Upper lobe of right lung (tissue), 1 donor: ENCODE data around the gene AMPD3. TPM values are rescaled to one million over a fixed set of nuclear protein-coding genes. Genes with fewer than 3 reads are reported as not detected.

ENCODE experiments used
- ATAC-seq: fragments of 200-7000 bp; cut with Tn5 transposase; one replicate; pipeline ENCODE4 v1.9.1; 2020; ENCODE audit warnings: mild to moderate bottlenecking, moderate library complexity
- DNase-seq: peaks from one replicate; pipeline ENCODE4 v3.0.0-alpha.2; 2020
- H3K27ac ChIP-seq: fragments of 200-600 bp; one replicate; pipeline ENCODE4 v1.8.0; 2022
- H3K27me3 ChIP-seq: fragments of 200-600 bp; one replicate; pipeline ENCODE4 v1.8.0; 2022; ENCODE audit warnings: mild to moderate bottlenecking
- H3K36me3 ChIP-seq: fragments of 200-600 bp; one replicate; pipeline ENCODE4 v1.8.0; 2022
- H3K4me1 ChIP-seq: fragments of 200-600 bp; one replicate; pipeline ENCODE4 v1.8.0; 2022
- H3K4me3 ChIP-seq: fragments of 200-600 bp; one replicate; pipeline ENCODE4 v1.8.0; 2022; ENCODE audit warnings: mild to moderate bottlenecking
- H3K9me3 ChIP-seq: fragments of 200-600 bp; one replicate; pipeline ENCODE4 v1.8.0; 2022
- intact Hi-C: fragments of 100-400 bp; cut with DNase I; formaldehyde crosslinking; loops from one replicate; pipeline ENCODE4 v1.11.0; 2022
- total RNA-seq: library from RNA; stranded (reverse); fragmentation: NEBNext Ultra II Directional; extraction: Animal tissue kit (Norgen Biotek cat#: 25700); gene quantifications from one replicate; pipeline ENCODE4 v1.2.1, GENCODE V29; 2021
- TF ChIP-seq, protein P1 (sequence below): fragments of 200-600 bp; IDR thresholded peaks from one replicate; pipeline ENCODE4 v1.8.0; 2022; ENCODE audit warnings: antibody characterized with exemption
- donor health status: DM: no; HTN: yes; CAD: no; lungs with severe emphysema.

Gene AMPD3
- total RNA-seq, 1 donor from 2014 or later = 11.6 TPM

DNA sequence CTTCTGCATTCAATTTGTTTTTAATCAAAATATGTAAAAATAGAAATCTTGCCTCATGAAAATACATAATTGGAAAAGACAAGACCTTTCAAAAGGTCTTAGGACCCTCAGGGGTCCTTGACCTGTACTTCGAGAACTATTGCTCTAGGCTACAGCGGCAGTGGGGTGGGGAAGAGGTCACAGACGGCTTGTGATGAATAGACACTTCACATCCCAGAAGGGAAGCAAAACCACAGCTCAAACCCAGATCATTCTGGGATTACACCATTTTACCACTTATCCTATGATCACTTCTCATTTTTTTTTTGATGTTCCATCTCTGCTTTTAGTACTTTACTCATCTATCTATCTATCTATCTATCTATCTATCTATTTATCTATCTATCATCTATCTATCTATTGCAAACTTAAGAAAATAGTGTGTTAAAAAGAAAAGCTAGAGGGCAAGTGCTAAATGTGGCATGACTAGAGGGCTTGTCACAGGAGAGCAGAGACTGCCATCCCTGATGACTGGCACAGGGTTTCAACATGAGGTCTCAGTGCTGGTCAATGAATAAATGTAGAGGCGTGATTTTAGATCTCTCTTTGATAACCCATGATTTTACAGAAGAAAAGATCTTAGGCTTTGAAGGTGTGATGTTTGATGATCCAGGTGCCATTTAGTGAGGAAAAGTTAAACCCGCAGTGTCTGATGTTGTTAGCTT is 48.9 kb downstream of the AMPD3 start:
- TF ChIP-seq, protein P1, sequence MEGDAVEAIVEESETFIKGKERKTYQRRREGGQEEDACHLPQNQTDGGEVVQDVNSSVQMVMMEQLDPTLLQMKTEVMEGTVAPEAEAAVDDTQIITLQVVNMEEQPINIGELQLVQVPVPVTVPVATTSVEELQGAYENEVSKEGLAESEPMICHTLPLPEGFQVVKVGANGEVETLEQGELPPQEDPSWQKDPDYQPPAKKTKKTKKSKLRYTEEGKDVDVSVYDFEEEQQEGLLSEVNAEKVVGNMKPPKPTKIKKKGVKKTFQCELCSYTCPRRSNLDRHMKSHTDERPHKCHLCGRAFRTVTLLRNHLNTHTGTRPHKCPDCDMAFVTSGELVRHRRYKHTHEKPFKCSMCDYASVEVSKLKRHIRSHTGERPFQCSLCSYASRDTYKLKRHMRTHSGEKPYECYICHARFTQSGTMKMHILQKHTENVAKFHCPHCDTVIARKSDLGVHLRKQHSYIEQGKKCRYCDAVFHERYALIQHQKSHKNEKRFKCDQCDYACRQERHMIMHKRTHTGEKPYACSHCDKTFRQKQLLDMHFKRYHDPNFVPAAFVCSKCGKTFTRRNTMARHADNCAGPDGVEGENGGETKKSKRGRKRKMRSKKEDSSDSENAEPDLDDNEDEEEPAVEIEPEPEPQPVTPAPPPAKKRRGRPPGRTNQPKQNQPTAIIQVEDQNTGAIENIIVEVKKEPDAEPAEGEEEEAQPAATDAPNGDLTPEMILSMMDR = no peak
- H3K4me3 ChIP-seq = no peak overlapping the region
- peaks cover 6% of the 10 kb centered on the region for H3K4me1 ChIP-seq
- no peaks in the 10 kb centered on the region for H3K9me3 ChIP-seq
- no peak overlapping the region for H3K27ac ChIP-seq
- H3K36me3 ChIP-seq = peaks cover 14% of the 10 kb centered on the region
- intact Hi-C loops = no loop called here
- H3K27me3 ChIP-seq = no peaks in the 10 kb centered on the region
- DNase-seq = no peak
- ATAC-seq = peak; percentile 70

DNA sequence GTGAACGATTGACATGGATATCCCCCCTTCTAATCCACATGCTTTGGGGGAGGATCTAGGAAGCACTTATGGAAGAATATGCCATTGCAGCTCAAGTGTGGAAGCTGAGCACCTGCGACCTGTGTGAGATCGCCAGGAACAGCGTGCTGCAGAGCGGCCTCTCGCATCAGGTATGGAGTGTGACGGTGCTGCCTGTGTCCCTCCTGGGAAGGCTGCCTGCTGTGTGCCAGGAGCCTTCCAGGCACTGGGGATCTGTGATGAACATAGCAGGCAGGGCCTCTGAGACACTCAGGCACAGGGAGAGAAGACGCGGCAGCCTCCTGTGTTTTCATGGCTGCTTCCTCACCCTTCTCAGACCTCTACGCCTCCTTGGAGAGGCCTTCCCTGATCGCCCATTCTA is 49.4 kb downstream of the AMPD3 start:
- no peak overlapping the region for H3K27ac ChIP-seq
- H3K4me3 ChIP-seq = no peak overlapping the region
- TF ChIP-seq, protein P1 = no peak
- intact Hi-C loops = no loop called here
- peaks cover 6% of the 10 kb centered on the region for H3K4me1 ChIP-seq
- H3K27me3 ChIP-seq = no peaks in the 10 kb centered on the region
- H3K36me3 ChIP-seq = peaks cover 14% of the 10 kb centered on the region
- DNase-seq = no peak
- no peaks in the 10 kb centered on the region for H3K9me3 ChIP-seq
- no peak for ATAC-seq

DNA sequence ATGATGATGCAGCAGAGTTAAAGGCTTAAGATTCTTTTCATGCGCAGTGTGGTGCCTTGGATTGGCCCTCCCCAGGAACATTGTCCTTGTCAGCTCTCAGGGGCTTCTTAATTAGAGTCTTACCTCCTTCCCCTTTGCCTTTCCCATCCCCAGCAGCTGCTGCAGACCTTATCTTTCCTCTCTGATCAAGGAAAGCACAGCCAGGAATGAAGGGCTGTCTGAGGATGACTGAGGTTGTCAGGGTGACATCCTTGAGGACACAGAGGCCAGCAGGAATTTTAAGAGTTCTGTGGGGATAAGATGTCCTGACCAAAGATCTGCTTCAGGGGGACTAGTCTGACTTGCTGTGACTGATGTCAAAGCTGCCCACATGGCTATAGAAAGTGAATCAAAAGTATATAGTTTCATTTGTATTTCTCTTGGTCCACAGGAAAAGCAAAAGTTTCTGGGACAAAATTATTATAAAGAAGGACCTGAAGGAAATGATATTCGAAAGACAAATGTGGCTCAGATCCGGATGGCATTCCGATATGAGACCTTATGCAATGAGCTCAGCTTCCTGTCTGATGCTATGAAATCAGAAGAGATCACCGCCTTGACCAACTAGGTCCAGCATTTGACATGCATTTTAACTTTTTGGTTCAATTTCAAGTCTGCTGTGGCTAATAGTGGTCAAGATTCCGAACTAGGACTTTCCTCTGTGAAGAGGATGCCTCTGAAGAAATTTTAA is 50.4 kb downstream of the AMPD3 start:
- intact Hi-C loops = no loop called here
- no peaks in the 10 kb centered on the region for H3K27me3 ChIP-seq
- peaks cover 6% of the 10 kb centered on the region for H3K4me1 ChIP-seq
- DNase-seq = no peak
- TF ChIP-seq, protein P1 = no peak
- no peaks in the 10 kb centered on the region for H3K9me3 ChIP-seq
- H3K4me3 ChIP-seq = no peak overlapping the region
- H3K36me3 ChIP-seq = peaks cover 7% of the 10 kb centered on the region
- no peak for ATAC-seq
- no peak overlapping the region for H3K27ac ChIP-seq

DNA sequence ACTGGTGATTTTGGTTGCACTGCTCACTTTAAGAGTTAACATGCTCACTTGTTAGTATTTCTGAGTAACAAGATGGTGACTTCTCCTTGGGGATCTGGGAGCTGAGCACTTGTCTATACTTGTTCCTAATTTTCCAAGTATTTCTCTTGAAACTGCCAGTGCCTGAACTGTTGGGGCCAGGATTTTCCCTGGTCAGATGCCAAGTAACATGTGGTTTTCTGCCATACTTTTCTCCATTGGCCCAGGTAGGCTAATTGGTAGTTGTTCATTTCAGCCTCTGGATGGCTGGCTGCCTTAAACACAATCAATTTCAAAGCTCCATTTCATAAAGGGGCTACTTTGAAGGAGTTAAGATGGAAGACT is 50.9 kb downstream of the AMPD3 start:
- TF ChIP-seq, protein P1 = no peak
- H3K27ac ChIP-seq = no peak overlapping the region

DNA sequence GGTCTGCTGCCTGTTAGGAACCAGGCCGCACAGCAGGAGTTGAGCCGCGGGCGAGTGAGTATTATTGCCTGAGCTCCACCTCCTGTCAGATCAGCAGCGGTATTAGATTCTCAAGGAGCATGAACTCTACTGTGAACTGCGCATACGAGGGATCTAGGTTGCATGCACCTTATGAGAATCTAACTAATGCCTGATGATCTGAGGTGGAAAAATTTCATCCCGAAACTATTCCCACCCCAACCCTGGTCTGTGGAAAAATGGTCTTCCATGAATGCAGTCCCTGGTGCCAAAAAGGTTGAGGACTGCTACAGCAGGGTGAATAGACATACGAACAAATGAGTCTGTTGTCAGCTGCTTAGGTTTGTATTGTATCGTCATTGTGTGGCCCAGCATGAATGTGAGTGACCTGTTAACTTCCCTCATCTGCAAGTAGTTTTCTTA is 56.1 kb downstream of the AMPD3 start:
- intact Hi-C loops = no loop called here
- ATAC-seq = no peak
- H3K27me3 ChIP-seq = no peaks in the 10 kb centered on the region
- H3K27ac ChIP-seq = no peak overlapping the region
- no peak overlapping the region for H3K4me3 ChIP-seq
- no peaks in the 10 kb centered on the region for H3K9me3 ChIP-seq
- peaks cover under 1% of the 10 kb centered on the region for H3K36me3 ChIP-seq
- TF ChIP-seq, protein P1 = no peak
- DNase-seq = no peak
- H3K4me1 ChIP-seq = peaks cover 6% of the 10 kb centered on the region

More for the DNA sequence above, 50.9 kb downstream of the AMPD3 start:
- H3K4me3 ChIP-seq = no peak overlapping the region
- no peaks in the 10 kb centered on the region for H3K9me3 ChIP-seq
- intact Hi-C loops = no loop called here
- H3K4me1 ChIP-seq = peaks cover 6% of the 10 kb centered on the region
- H3K27me3 ChIP-seq = no peaks in the 10 kb centered on the region
- ATAC-seq (no peak), DNase-seq (no peak)
- peaks cover 4% of the 10 kb centered on the region for H3K36me3 ChIP-seq
